ENCODE results near the gene VWA8. TPM values are rescaled to one million over a fixed set of nuclear protein-coding genes. Genes with fewer than 3 reads are reported as not detected.

Gene VWA8
- total RNA-seq, 4 donors from 2014 or later: 12.0 to 34.0 (median 16.6) TPM

DNA sequence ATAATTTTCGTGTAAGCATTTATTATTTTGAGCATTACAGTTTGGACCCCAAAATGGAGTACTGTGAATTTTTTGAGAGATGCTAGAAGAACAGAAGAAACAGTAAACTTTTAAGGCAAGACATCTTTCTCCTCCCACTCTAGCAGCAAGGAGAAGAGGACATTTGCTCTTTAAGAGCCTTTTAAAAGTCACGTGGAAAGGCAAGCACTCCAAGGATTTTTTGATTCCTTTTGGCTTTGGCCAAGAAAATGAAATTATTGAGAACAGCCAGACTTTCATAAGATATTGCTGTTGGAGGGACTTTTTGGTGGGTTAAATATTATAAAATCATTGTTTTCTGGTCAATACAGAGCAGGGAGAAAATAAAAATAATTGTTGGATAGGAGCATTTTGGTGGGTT is 393.5 kb downstream of the VWA8 start:
- 77% methylated on average over 2 of the region's 2 CpGs for WGBS

GRCh38 chr13:41565846-41566245 is 395.1 kb downstream of the VWA8 start:
- Histone ChIP-seq H3K9me3 (no peaks in the 10 kb centered on the region), H3K36me3 (peaks cover 3% of the 10 kb centered on the region), H3K27ac (no peak overlapping the region), H3K27me3 (no peaks in the 10 kb centered on the region), H3K4me1 (peaks cover 33% of the 10 kb centered on the region), H3K4me3 (no peak overlapping the region)
- 90% methylated on average over 6 of the region's 6 CpGs for WGBS
- no peak for DNase-seq (ENCODE audit: low spot score in 2 of 2)
- TF ChIP-seq EP300 (IDR thresholded peaks at IDR 0.05) (no peak), POLR2AphosphoS5 (IDR thresholded peaks at IDR 0.05) (no peak), POLR2A (IDR thresholded peaks at IDR 0.05) (no peak)
- TF ChIP-seq, protein P1, sequence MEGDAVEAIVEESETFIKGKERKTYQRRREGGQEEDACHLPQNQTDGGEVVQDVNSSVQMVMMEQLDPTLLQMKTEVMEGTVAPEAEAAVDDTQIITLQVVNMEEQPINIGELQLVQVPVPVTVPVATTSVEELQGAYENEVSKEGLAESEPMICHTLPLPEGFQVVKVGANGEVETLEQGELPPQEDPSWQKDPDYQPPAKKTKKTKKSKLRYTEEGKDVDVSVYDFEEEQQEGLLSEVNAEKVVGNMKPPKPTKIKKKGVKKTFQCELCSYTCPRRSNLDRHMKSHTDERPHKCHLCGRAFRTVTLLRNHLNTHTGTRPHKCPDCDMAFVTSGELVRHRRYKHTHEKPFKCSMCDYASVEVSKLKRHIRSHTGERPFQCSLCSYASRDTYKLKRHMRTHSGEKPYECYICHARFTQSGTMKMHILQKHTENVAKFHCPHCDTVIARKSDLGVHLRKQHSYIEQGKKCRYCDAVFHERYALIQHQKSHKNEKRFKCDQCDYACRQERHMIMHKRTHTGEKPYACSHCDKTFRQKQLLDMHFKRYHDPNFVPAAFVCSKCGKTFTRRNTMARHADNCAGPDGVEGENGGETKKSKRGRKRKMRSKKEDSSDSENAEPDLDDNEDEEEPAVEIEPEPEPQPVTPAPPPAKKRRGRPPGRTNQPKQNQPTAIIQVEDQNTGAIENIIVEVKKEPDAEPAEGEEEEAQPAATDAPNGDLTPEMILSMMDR (IDR thresholded peaks at IDR 0.05): no peak

More for the DNA sequence above, 393.5 kb downstream of the VWA8 start:
- no peak for DNase-seq (ENCODE audit: low spot score in 2 of 2)
- Histone ChIP-seq H3K27me3 (no peaks in the 10 kb centered on the region), H3K9me3 (no peaks in the 10 kb centered on the region), H3K4me1 (peaks cover 25% of the 10 kb centered on the region), H3K27ac (no peak overlapping the region), H3K36me3 (peaks cover 3% of the 10 kb centered on the region), H3K4me3 (no peak overlapping the region)
- no peak for TF ChIP-seq POLR2A (IDR thresholded peaks at IDR 0.05)
- no peak for TF ChIP-seq EP300 (IDR thresholded peaks at IDR 0.05)
- TF ChIP-seq POLR2AphosphoS5 (IDR thresholded peaks at IDR 0.05): no peak
- TF ChIP-seq, protein P1 (IDR thresholded peaks at IDR 0.05): no peak

DNA sequence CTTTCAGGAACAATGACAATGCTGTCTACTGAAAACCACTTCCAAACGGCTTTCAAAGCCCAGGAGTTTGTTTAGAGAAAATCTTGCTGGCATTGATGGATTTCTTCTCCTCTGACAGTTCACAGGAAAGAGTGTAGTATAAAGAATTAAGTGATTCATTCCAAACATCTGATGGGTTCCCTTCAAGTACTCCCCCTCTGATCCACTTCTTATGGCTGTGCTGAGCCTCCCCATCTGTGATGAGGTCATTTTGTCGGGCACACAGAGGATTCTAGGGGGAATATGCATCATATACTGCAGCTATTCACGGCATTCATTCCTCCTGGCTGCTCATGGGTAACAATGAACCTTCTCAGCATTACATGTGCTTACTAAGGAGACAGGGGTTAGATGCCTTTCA is 395.7 kb downstream of the VWA8 start:
- H3K4me3 ChIP-seq: no peak overlapping the region
- no peak for DNase-seq (ENCODE audit: low spot score in 2 of 2)
- no peak overlapping the region for H3K27ac ChIP-seq
- H3K4me1 ChIP-seq: peaks cover 33% of the 10 kb centered on the region
- H3K27me3 ChIP-seq: no peaks in the 10 kb centered on the region
- H3K36me3 ChIP-seq: peaks cover 3% of the 10 kb centered on the region
- 48% methylated on average over 3 of the region's 3 CpGs for WGBS
- TF ChIP-seq POLR2AphosphoS5 (IDR thresholded peaks at IDR 0.05) (no peak), POLR2A (IDR thresholded peaks at IDR 0.05) (no peak), EP300 (IDR thresholded peaks at IDR 0.05) (no peak)
- TF ChIP-seq, protein P1 (IDR thresholded peaks at IDR 0.05): no peak
- no peaks in the 10 kb centered on the region for H3K9me3 ChIP-seq

DNA sequence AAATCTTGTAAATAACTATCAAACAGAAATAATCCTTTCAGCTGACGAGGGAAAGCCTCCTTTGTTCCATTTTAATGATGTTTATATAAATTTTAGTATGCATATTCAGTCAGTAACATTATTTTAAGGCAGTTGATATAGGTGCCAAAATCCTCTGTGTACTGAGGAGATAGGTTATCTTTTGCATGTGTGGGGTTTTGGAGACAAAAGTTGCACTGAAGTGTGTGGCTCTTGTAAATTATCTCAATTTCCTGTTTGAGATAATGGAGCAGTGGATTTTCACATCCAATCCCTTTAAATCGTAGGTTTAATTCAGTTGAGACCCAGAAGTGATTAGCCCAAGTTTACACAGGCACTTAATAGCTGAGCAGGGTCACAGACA is 396.9 kb downstream of the VWA8 start:
- Histone ChIP-seq H3K4me3 (no peak overlapping the region), H3K9me3 (no peaks in the 10 kb centered on the region), H3K27ac (no peak overlapping the region), H3K27me3 (no peaks in the 10 kb centered on the region), H3K36me3 (peaks cover 3% of the 10 kb centered on the region), H3K4me1 (peaks cover 33% of the 10 kb centered on the region)
- TF ChIP-seq, protein P1 (IDR thresholded peaks at IDR 0.05): no peak
- no peak for TF ChIP-seq EP300 (IDR thresholded peaks at IDR 0.05)
- DNase-seq (ENCODE audit: low spot score in 2 of 2): no peak
- WGBS: 80% methylated on average over 2 of the region's 2 CpGs

DNA sequence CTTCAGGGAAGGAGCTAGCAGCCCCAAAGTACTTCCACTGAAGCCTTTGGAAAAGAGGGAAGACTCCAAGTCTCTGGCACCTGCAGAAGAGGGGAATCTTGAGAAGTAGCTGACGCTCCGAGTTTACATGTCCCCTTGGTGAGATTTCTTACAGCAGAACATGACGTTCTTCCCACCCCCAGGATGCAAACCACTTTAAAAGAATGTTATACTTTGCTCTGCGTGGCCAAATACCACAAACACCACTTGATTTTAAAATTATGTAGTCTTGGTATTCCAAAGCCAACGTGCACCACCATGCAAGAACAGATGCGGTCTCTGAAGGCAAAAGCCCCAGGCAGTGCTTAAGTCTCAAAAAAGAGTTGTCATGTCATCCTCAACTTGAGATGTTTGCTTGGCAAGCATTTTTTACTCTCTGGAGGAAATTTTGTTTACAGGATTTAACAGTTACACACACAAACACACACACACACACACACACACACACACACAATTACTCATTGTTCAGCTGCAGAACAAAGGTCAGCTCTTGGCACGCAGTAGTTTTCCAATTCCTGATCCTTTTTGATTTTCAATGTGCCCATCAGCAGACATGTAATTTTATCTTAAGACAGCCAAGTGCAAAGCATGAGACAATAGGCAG is 397.4 kb downstream of the VWA8 start:
- no peaks in the 10 kb centered on the region for H3K9me3 ChIP-seq
- peaks cover 3% of the 10 kb centered on the region for H3K36me3 ChIP-seq
- H3K4me3 ChIP-seq: no peak overlapping the region
- TF ChIP-seq POLR2A (IDR thresholded peaks at IDR 0.05) (no peak), EP300 (IDR thresholded peaks at IDR 0.05) (no peak), POLR2AphosphoS5 (IDR thresholded peaks at IDR 0.05) (no peak)
- TF ChIP-seq, protein P1 (IDR thresholded peaks at IDR 0.05): no peak
- WGBS: 47% methylated on average over 7 of the region's 7 CpGs
- no peak for DNase-seq (ENCODE audit: low spot score in 2 of 2)
- peaks cover 32% of the 10 kb centered on the region for H3K4me1 ChIP-seq
- no peak overlapping the region for H3K27ac ChIP-seq
- H3K27me3 ChIP-seq: no peaks in the 10 kb centered on the region
